GM23338 (cell line): ENCODE results near the gene EP400. TPM values are rescaled to one million over a fixed set of nuclear protein-coding genes. Genes with fewer than 3 reads are reported as not detected.

ENCODE experiments used
- ATAC-seq: fragments of 200-7000 bp; cut with Tn5 transposase; 3 replicates; pipeline ENCODE4 v1.9.1; 2020
- DNase-seq: peaks from one replicate; pipeline ENCODE4 v3.0.0-alpha.2; 2015; ENCODE audit warnings: low spot score
- H2AFZ ChIP-seq: fragments of 200-600 bp; sonication (generic); 2 replicates; pipeline ENCODE4 v1.8.0; 2016; ENCODE audit warnings: antibody characterized with exemption, mild to moderate bottlenecking, moderate library complexity
- H3F3A ChIP-seq: fragments of 200-600 bp; sonication (generic); replicated peaks from 2 replicates; pipeline ENCODE4 v1.8.0; 2017; ENCODE audit warnings: antibody characterized with exemption, mixed run types, low read depth
- H3K27ac ChIP-seq: fragments of 200-600 bp; sonication (generic); 2 replicates; pipeline ENCODE4 v1.6.1; 2016; ENCODE audit warnings: low read depth
- H3K27me3 ChIP-seq: fragments of 200-600 bp; sonication (generic); 2 replicates; pipeline ENCODE4 v1.8.0; 2016; ENCODE audit warnings: mild to moderate bottlenecking, mixed run types, moderate library complexity; ENCODE audit not compliant: insufficient read depth
- H3K36me3 ChIP-seq: fragments of 200-600 bp; sonication (generic); 2 replicates; pipeline ENCODE4 v1.8.0; 2016; ENCODE audit warnings: mild to moderate bottlenecking; ENCODE audit not compliant: insufficient read depth
- H3K4me1 ChIP-seq: fragments of 200-600 bp; sonication (generic); 2 replicates; pipeline ENCODE4 v1.8.0; 2016; ENCODE audit warnings: mild to moderate bottlenecking, moderate library complexity; ENCODE audit not compliant: insufficient read depth
- H3K4me2 ChIP-seq: fragments of 200-600 bp; sonication (generic); 2 replicates; pipeline ENCODE4 v1.7.1; 2017; ENCODE audit warnings: mixed run types
- H3K4me3 ChIP-seq: fragments of 200-600 bp; sonication (generic); 2 replicates; pipeline ENCODE4 v1.6.1; 2016; ENCODE audit warnings: mixed run types
- H3K79me2 ChIP-seq: fragments of 200-600 bp; sonication (generic); replicated peaks from 2 replicates; pipeline ENCODE4 v1.8.0; 2017; ENCODE audit warnings: mild to moderate bottlenecking; ENCODE audit not compliant: insufficient read depth
- H3K9me2 ChIP-seq: fragments of 200-600 bp; sonication (generic); 2 replicates; pipeline ENCODE4 v1.8.0; 2017; ENCODE audit not compliant: insufficient read depth
- H4K20me1 ChIP-seq: fragments of 200-600 bp; sonication (generic); replicated peaks from 2 replicates; pipeline ENCODE4 v1.8.0; 2017; ENCODE audit warnings: mild to moderate bottlenecking; ENCODE audit not compliant: insufficient read depth
- H3K27ac Mint-ChIP-seq: 2 replicates; pipeline ENCODE4 v1.8.0; 2020; ENCODE audit warnings: inconsistent platforms, mild to moderate bottlenecking, moderate library complexity, mixed read lengths
- H3K27me3 Mint-ChIP-seq: 3 replicates; pipeline ENCODE4 v1.8.0; 2022; ENCODE audit warnings: low read depth, mild to moderate bottlenecking, moderate library complexity, mixed read lengths, inconsistent platforms; ENCODE audit not compliant: insufficient read depth, poor library complexity
- H3K36me3 Mint-ChIP-seq: 3 replicates; pipeline ENCODE4 v1.8.0; 2021; ENCODE audit warnings: low read depth, mild to moderate bottlenecking, inconsistent platforms, moderate library complexity, mixed read lengths
- H3K4me1 Mint-ChIP-seq: 3 replicates; pipeline ENCODE4 v1.8.0; 2020; ENCODE audit warnings: mild to moderate bottlenecking, inconsistent platforms, mixed read lengths
- H3K4me3 Mint-ChIP-seq: 3 replicates; pipeline ENCODE4 v1.8.0; 2021; ENCODE audit warnings: moderate library complexity, mild to moderate bottlenecking, inconsistent platforms, mixed read lengths
- H3K9me3 Mint-ChIP-seq: 3 replicates; pipeline ENCODE4 v1.8.0; 2020; ENCODE audit warnings: moderate library complexity, mild to moderate bottlenecking, inconsistent platforms, mixed read lengths
- CREB1 ChIP-seq: fragments of 250-450 bp; sonication (Bioruptor Pico); IDR thresholded peaks from 2 replicates; pipeline ENCODE4 v1.5.0; 2020; ENCODE audit warnings: low read depth, mild to moderate bottlenecking, moderate library complexity
- EZH2 ChIP-seq: fragments of 200-600 bp; sonication (generic); IDR thresholded peaks from one replicate; pipeline ENCODE4 v1.8.0; 2017; ENCODE audit warnings: antibody characterized with exemption, mild to moderate bottlenecking, low read depth; ENCODE audit not compliant: unreplicated experiment
- JUNB ChIP-seq: IDR thresholded peaks from one replicate; pipeline ENCODE4 v1.6.1; 2016; ENCODE audit warnings: antibody characterized with exemption; ENCODE audit not compliant: unreplicated experiment
- ZNF331 ChIP-seq: fragments of 250-450 bp; sonication (Bioruptor Pico); IDR thresholded peaks from 2 replicates; pipeline ENCODE4 v1.5.0; 2020; ENCODE audit warnings: low read depth, mild to moderate bottlenecking, moderate library complexity
- ZNF462 ChIP-seq: fragments of 250-450 bp; sonication (Bioruptor Pico); IDR thresholded peaks from 2 replicates; pipeline ENCODE4 v1.5.0; 2020; ENCODE audit warnings: mild to moderate bottlenecking, moderate library complexity
- polyA plus RNA-seq: library from polyadenylated mRNA; unstranded; fragments of >200 nt; fragmentation: Nextera tagmentation; extraction: Ambion mirVana; gene quantifications from 2 replicates; pipeline ENCODE4 v1.2.1, GENCODE V29; 2016
- total RNA-seq: library from RNA; depleted of rRNA; stranded (reverse); fragments of >200 nt; shearing (Covaris generic); gene quantifications from 2 replicates; pipeline ENCODE4 v1.2.3, GENCODE V29; 2014

EP400 gene
- total and polyA plus RNA-seq, 2 experiments from 2014 or later, result 26.3 to 57.2 TPM

DNA sequence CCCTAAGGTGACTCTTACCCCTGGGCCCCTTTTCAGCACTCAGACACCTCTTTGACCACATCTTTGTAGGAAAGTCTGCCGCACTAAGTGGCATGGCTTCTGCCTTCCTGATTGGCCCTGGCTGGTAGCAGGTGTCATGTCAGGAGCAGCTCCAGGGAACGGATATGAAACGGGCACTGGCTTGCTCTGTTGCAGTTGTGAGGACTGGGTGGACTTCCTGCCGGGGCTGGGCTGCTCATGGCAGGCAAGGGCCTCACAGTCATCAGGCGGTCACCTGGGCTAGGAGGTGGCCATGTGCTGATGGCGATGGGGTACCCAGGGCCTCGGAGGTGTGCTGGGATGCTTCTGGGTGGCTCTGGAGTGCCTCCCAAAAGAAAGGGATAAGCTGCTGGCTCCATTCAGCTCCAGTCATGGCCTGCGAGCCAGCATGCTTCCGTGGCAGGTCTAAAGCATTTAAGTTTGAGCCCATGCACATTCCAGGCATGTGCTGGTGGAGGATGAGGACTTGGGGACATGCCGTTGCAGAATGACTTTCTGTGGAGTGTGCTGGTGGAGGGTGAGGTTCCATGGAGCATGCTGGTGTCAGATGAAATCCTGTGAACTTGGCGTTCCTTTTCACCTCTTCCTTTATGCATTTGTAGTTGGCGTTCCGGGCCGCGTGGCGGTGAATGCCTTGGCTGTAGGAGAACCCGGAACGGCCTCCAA lies 77.2 kb downstream of the EP400 start (continued):
- TF ChIP-seq ZNF462, result no peak

GRCh38 chr12:132027636-132028035 lies 77.9 kb downstream of the EP400 start:
- H3K4me1 Mint-ChIP-seq, result no peaks in the 10 kb centered on the region
- Histone ChIP-seq H4K20me1 (peaks cover under 1% of the 10 kb centered on the region; the same call in 1 of the 2 replicates), H3K36me3 (peaks cover 30% of the 10 kb centered on the region), H3K9me2 (no peaks in the 10 kb centered on the region), H3F3A (no peaks in the 10 kb centered on the region), H3K27me3 (no peaks in the 10 kb centered on the region), H3K4me3 (no peak overlapping the region), H3K4me2 (no peak overlapping the region), H2AFZ (no peak overlapping the region), H3K27ac (no peak overlapping the region), H3K79me2 (no peaks in the 10 kb centered on the region), H3K4me1 (no peaks in the 10 kb centered on the region)
- H3K27me3 Mint-ChIP-seq, result peaks cover 3% of the 10 kb centered on the region
- ATAC-seq (no peak), DNase-seq (no peak)
- H3K36me3 Mint-ChIP-seq, result peaks cover 85% of the 10 kb centered on the region
- H3K4me3 Mint-ChIP-seq, result no peak overlapping the region
- no peak overlapping the region for H3K27ac Mint-ChIP-seq
- no peaks in the 10 kb centered on the region for H3K9me3 Mint-ChIP-seq
- TF ChIP-seq JUNB, result no peak
- TF ChIP-seq ZNF462, result no peak
- no peak for TF ChIP-seq ZNF331 (CRISPR knock-in tag)
- no peak for TF ChIP-seq CREB1
- TF ChIP-seq EZH2, result no peak
